Keratinocyte (primary cell): Measurements from ENCODE around the gene TEX38.

Source experiments
- CTCF ChIP-seq, 3 experiments: IDR thresholded peaks in 1 of 3; conservative IDR thresholded peaks in 1 of 3; optimal IDR thresholded peaks in 1 of 3; 2 replicates in 2 of 3; 3 replicates in 1 of 3; pipeline versions ENCODE3 to v1.5.1; 2011; ENCODE audit warnings: low read length in 3 of 3, mild to moderate bottlenecking in 3 of 3, moderate library complexity in 2 of 3, control low read depth in 1 of 3, inconsistent platforms in 1 of 3; ENCODE audit not compliant: insufficient read depth in 2 of 3; ENCODE audit errors: extremely low read depth in 1 of 3
- EZH2 ChIP-seq: IDR thresholded peaks from one replicate; pipeline ENCODE4 v1.6.1; 2012; ENCODE audit warnings: inconsistent platforms, mild to moderate bottlenecking, low read length, moderate library complexity

- TF ChIP-seq CTCF (optimal IDR thresholded peaks at IDR 0.05 in 1 of 3, IDR thresholded peaks at IDR 0.05 in 1 of 3, conservative IDR thresholded peaks at IDR 0.05 in 1 of 3; ENCODE audit: extremely low read depth in 1 of 3, insufficient read depth in 2 of 3, low read length in 3 of 3) (no peak), EZH2 (no peak)
Measured at GRCh38 chr1:46667782-46668760, 3.6 kb upstream of the TEX38 start, which contains the start of gene ATPAF1.
